ENCODE data around the gene INO80D.

Gene INO80D

DNA sequence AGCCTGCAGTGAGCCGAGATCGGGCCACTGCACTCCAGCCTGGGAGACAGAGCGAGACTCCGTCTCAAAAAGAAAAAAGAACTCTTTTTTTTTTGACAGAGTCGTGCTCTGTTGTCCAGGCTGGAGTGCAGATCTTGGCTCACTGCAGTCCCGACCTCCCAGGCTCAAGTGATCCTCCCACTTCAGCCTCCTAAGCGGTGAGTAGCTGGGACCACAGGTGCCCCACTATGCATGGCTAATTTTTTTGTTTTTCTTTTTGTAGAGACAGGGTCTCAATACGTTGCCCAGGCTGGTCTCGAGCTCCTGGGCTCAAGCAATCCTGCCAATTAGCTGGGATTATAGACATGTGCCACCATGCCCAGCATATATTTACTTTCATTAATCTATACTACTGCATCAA is 12.5 kb upstream of the INO80D start:
- DNase-seq = no peak
- H3K27ac ChIP-seq = no peak overlapping the region
- no peaks in the 10 kb centered on the region for H3K36me3 ChIP-seq (replicated peaks)
- TF ChIP-seq, protein P1, sequence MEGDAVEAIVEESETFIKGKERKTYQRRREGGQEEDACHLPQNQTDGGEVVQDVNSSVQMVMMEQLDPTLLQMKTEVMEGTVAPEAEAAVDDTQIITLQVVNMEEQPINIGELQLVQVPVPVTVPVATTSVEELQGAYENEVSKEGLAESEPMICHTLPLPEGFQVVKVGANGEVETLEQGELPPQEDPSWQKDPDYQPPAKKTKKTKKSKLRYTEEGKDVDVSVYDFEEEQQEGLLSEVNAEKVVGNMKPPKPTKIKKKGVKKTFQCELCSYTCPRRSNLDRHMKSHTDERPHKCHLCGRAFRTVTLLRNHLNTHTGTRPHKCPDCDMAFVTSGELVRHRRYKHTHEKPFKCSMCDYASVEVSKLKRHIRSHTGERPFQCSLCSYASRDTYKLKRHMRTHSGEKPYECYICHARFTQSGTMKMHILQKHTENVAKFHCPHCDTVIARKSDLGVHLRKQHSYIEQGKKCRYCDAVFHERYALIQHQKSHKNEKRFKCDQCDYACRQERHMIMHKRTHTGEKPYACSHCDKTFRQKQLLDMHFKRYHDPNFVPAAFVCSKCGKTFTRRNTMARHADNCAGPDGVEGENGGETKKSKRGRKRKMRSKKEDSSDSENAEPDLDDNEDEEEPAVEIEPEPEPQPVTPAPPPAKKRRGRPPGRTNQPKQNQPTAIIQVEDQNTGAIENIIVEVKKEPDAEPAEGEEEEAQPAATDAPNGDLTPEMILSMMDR (IDR thresholded peaks at IDR 0.05; ENCODE audit: low read depth, low read length, missing control alignments) = no peak
- no peak overlapping the region for H3K4me3 ChIP-seq (ENCODE audit: low read depth, low read length)
- in situ Hi-C loops (cut with HindIII; ENCODE audit: low pct_ligation_motif_present, low sequenced_read_pairs) = no loop called here
- no peaks in the 10 kb centered on the region for H3K27me3 ChIP-seq (replicated peaks)

DNA sequence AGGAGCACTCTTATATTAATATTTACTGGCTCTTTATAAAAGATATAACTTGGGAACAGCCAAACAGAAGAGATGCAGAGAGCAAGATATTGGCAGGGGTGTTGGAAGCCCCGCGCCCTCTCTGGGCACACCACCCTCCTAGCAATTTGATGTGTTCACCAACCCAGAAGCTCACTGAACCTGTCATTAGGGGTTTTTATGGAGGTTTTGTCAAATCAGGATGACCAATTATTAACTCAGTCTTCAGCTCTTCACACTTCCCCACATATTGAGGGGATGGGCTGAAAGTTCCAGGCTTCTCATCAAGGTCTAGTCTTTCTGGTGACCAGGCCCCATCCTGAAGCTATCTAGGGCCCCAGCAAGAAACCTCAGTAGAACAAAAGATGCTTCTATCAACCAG is 10.9 kb upstream of the INO80D start:
- Histone ChIP-seq H3K27me3 (replicated peaks) (no peaks in the 10 kb centered on the region), H3K27ac (no peak overlapping the region), H3K36me3 (replicated peaks) (no peaks in the 10 kb centered on the region), H3K4me3 (ENCODE audit: low read depth, low read length) (no peak overlapping the region)
- in situ Hi-C loops (cut with HindIII; ENCODE audit: low pct_ligation_motif_present, low sequenced_read_pairs) = no loop called here
- DNase-seq = no peak
- TF ChIP-seq, protein P1 (IDR thresholded peaks at IDR 0.05; ENCODE audit: low read depth, low read length, missing control alignments) = no peak

DNA sequence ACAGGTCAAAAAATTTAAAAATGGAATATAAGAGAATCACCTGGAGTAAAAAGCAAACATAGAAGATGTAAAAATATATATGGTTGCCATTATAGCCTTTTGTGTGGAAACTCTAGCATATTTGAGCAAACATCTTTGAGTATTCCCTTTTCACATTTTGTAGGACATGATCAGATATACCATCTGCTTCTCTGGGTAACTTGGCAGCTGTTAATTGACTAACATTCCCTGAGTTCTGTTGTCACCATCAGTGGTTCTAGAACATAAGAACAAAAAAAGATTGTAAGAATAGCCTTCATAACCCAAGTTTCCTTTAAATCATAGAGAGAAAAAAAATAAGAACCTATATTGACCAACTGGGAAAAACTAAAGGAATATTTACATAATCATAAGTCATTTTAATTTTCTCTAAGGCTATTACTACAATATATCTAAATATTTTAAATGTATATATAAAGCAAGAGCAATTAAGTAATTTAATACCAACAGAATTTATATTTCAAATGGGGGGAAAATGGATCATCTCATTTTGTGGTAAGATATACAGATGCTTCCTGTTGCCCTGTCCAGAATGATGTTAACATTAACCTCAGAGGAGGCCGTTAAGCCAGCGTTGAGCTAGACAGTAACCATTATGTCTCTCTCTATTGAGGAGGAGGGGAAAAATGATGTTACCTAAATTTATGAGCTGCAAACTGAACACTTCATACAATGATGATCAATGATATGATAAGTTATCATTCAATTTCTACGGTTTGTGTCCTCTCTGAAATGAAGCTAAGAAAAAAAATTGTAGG is 9.8 kb upstream of the INO80D start:
- Histone ChIP-seq H3K36me3 (replicated peaks) (no peaks in the 10 kb centered on the region), H3K27me3 (replicated peaks) (no peaks in the 10 kb centered on the region), H3K4me3 (ENCODE audit: low read depth, low read length) (no peak overlapping the region), H3K27ac (no peak overlapping the region)
- in situ Hi-C loops (cut with HindIII; ENCODE audit: low pct_ligation_motif_present, low sequenced_read_pairs) = no loop called here
- TF ChIP-seq, protein P1 (IDR thresholded peaks at IDR 0.05; ENCODE audit: low read depth, low read length, missing control alignments) = no peak
- DNase-seq = no peak

DNA sequence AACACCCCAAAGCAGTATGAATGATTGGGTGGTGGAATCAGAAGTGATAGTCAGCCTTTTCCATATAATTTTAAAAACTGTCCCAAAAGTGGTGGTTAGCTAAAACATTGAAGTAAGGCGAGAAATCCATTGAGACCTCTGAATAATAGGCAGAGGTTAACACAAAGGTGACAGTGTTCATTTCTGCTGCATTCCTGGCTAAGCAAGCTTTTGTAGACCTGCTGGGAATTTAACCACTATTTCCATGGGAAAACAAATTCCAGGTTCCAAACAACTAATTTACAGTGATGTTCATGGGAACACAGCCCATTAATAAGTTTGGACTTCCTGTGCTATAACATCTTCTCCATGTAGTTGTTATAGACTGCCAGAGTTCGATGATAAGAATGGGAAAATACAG is 6.3 kb upstream of the INO80D start:
- in situ Hi-C loops (cut with HindIII; ENCODE audit: low pct_ligation_motif_present, low sequenced_read_pairs) = no loop called here
- Histone ChIP-seq H3K27ac (no peak overlapping the region), H3K4me3 (ENCODE audit: low read depth, low read length) (no peak overlapping the region), H3K36me3 (replicated peaks) (peaks cover 2% of the 10 kb centered on the region), H3K27me3 (replicated peaks) (no peaks in the 10 kb centered on the region)
- DNase-seq = no peak
- TF ChIP-seq, protein P1 (IDR thresholded peaks at IDR 0.05; ENCODE audit: low read depth, low read length, missing control alignments) = no peak

DNA sequence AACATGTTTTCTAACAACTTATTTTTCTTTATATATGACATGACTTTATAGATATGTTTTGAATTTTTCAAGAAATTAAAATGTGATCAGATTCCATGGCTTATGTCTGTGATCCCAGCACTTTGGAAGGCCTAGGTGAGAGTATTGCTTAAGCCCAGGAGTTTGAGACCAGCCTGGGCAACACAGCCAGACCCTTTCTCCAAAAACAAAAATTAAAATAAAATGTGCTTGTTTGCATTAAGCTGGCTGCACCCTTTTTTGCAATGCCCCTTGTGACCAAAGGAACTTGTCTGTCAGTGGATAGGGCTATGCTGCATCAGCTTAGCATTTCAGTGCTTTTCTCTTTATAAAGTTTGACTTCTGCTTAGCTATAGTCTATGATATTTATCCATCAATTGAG is 2.3 kb upstream of the INO80D start:
- no peak overlapping the region for H3K4me3 ChIP-seq (ENCODE audit: low read depth, low read length)
- in situ Hi-C loops (cut with HindIII; ENCODE audit: low pct_ligation_motif_present, low sequenced_read_pairs) = no loop called here
- H3K27ac ChIP-seq = no peak overlapping the region
- H3K36me3 ChIP-seq (replicated peaks) = peaks cover 2% of the 10 kb centered on the region
- no peaks in the 10 kb centered on the region for H3K27me3 ChIP-seq (replicated peaks)
- no peak for DNase-seq
- TF ChIP-seq, protein P1 (IDR thresholded peaks at IDR 0.05; ENCODE audit: low read depth, low read length, missing control alignments) = no peak

Measured in brain microvascular endothelial cell (primary cell).